SK-N-SH (cell line): ENCODE measurements around the gene WWP2. TPM values are rescaled to one million over a fixed set of nuclear protein-coding genes. Genes with fewer than 3 reads are reported as not detected.

Experiments used
- CTCF ChIA-PET: fragments of 300-600, 350-600 bp; formaldehyde crosslinking; extraction: SDS; loops from one replicate; lab custom pipeline; 2021; lab: Yijun Ruan, JAX
- POLR2A ChIA-PET: fragments of 350-600 bp; sonication (Branson Sonifier 250); formaldehyde crosslinking; extraction: SDS; loops from one replicate; lab custom pipeline; 2020; ENCODE audit warnings: antibody characterized with exemption, inconsistent platforms; lab: Yijun Ruan, JAX
- DNase-seq: peaks from one replicate; pipeline ENCODE4 v3.0.0; 2012
- H2AFZ ChIP-seq: fragments of 200-600 bp; sonication (generic); 2 replicates; pipeline ENCODE4 v1.8.1; 2016; ENCODE audit warnings: antibody characterized with exemption, mild to moderate bottlenecking, low read depth
- H3F3A ChIP-seq: fragments of 200-600 bp; sonication (generic); replicated peaks from 2 replicates; pipeline ENCODE3; 2016; ENCODE audit warnings: antibody characterized with exemption, mild to moderate bottlenecking; ENCODE audit not compliant: insufficient read depth
- H3K27ac ChIP-seq, 2 experiments: fragments of 200-500 bp in 1 of 2; fragments of 200-600 bp in 1 of 2; sonication (Bioruptor generic) in 1 of 2; sonication (generic), shearing (Covaris generic) in 1 of 2; 2 replicates each; pipeline versions ENCODE4 v1.5.1 to v1.6.1; 2014 to 2016; ENCODE audit warnings: low read depth in 2 of 2, inconsistent platforms in 1 of 2, low read length in 1 of 2, mild to moderate bottlenecking in 1 of 2, mixed read lengths in 1 of 2
- H3K27me3 ChIP-seq: fragments of 200-600 bp; sonication (generic), shearing (Covaris generic); 2 replicates; pipeline ENCODE4 v1.6.1; 2016; ENCODE audit warnings: mixed run types; ENCODE audit not compliant: insufficient read depth
- H3K36me3 ChIP-seq, 2 experiments: fragments of 200-500 bp in 1 of 2; fragments of 200-600 bp in 1 of 2; sonication (Bioruptor generic) in 1 of 2; sonication (generic) in 1 of 2; replicated peaks in 1 of 2; 2 replicates each; pipeline versions ENCODE3 to v1.5.1; 2014 to 2016; ENCODE audit warnings: low read length in 1 of 2, mild to moderate bottlenecking in 1 of 2; ENCODE audit not compliant: insufficient read depth in 2 of 2, control insufficient read depth in 1 of 2
- H3K4me1 ChIP-seq, 2 experiments: fragments of 200-500 bp in 1 of 2; fragments of 200-600 bp in 1 of 2; sonication (Bioruptor generic) in 1 of 2; sonication (generic), shearing (Covaris generic) in 1 of 2; 2 replicates each; pipeline versions ENCODE4 v1.5.1 to v1.6.1; 2014 to 2016; ENCODE audit warnings: low read depth in 1 of 2, low read length in 1 of 2, mixed run types in 1 of 2; ENCODE audit not compliant: insufficient read depth in 2 of 2, control insufficient read depth in 1 of 2
- H3K4me2 ChIP-seq: fragments of 200-600 bp; sonication (generic), shearing (Covaris generic); 2 replicates; pipeline ENCODE4 v1.6.1; 2017; ENCODE audit warnings: mixed run types
- H3K4me3 ChIP-seq, 2 experiments: fragments of 200-500 bp in 1 of 2; fragments of 200-600 bp in 1 of 2; sonication (Bioruptor generic) in 1 of 2; sonication (generic), shearing (Covaris generic) in 1 of 2; 2 replicates each; pipeline versions ENCODE4 v1.5.1 to v1.8.1; 2014 to 2016; ENCODE audit warnings: low read depth in 2 of 2, inconsistent platforms in 1 of 2, low read length in 1 of 2, mild to moderate bottlenecking in 1 of 2, mixed read lengths in 1 of 2, moderate library complexity in 1 of 2
- H3K79me2 ChIP-seq: fragments of 200-600 bp; sonication (generic); 2 replicates; pipeline ENCODE4 v1.8.1; 2017; ENCODE audit warnings: mild to moderate bottlenecking; ENCODE audit not compliant: insufficient read depth
- H3K9ac ChIP-seq: fragments of 200-600 bp; sonication (generic); 2 replicates; pipeline ENCODE4 v1.6.1; 2017; ENCODE audit warnings: mixed run types
- H3K9me2 ChIP-seq: fragments of 200-600 bp; sonication (generic); 2 replicates; pipeline ENCODE4 v1.6.1; 2017; ENCODE audit warnings: mixed run types
- H3K9me3 ChIP-seq: fragments of 200-600 bp; sonication (generic); 2 replicates; pipeline ENCODE4 v1.6.1; 2017; ENCODE audit warnings: mixed run types, mild to moderate bottlenecking, moderate library complexity
- H4K20me1 ChIP-seq: fragments of 200-600 bp; sonication (generic); 2 replicates; pipeline ENCODE4 v1.6.1; 2017; ENCODE audit warnings: mild to moderate bottlenecking, mixed run types; ENCODE audit not compliant: insufficient read depth
- RAD21 ChIP-seq: IDR thresholded peaks from 2 replicates; pipeline ENCODE4 v1.6.1; 2012; ENCODE audit warnings: mild to moderate bottlenecking, low read length
- SMC3 ChIP-seq: IDR thresholded peaks from 2 replicates; pipeline ENCODE4 v1.6.1; 2012; ENCODE audit warnings: low read depth, low read length, improper control_type of control experiment
- WGBS: methylation state at CpG from one replicate; pipeline ENCODE4 v1.1.6; 2017; ENCODE audit warnings: low lambda C conversion rate; 5-methylcytosine and 5-hydroxymethylcytosine counted together
- polyA plus RNA-seq, 3 experiments: library from polyadenylated mRNA; depleted of rRNA; stranded (reverse); fragments of >200 nt; gene quantifications; 2 replicates each; pipeline ENCODE4 v1.2.3, GENCODE V29; 2012
- TF ChIP-seq, protein P1 (sequence below): IDR thresholded peaks from 2 replicates; pipeline ENCODE4 v1.4.0; 2012; ENCODE audit warnings: low read depth, borderline replicate concordance
- TF ChIP-seq, protein P2 (sequence below): fragments of 200-600 bp; sonication (generic); IDR thresholded peaks from 2 replicates; pipeline ENCODE4 v1.6.1; 2017; ENCODE audit warnings: antibody characterized with exemption, mild to moderate bottlenecking, moderate library complexity
- TF ChIP-seq, protein P3 (sequence below): fragments of 150-350 bp; IDR thresholded peaks from 2 replicates; pipeline ENCODE4 v1.6.1; 2017; ENCODE audit warnings: antibody characterized with exemption, low read length, low read depth, borderline replicate concordance

WWP2 gene
- polyA plus RNA-seq, 1 of the 3 experiments (the other 2 are of a cell fraction) = 13.3 TPM

DNA sequence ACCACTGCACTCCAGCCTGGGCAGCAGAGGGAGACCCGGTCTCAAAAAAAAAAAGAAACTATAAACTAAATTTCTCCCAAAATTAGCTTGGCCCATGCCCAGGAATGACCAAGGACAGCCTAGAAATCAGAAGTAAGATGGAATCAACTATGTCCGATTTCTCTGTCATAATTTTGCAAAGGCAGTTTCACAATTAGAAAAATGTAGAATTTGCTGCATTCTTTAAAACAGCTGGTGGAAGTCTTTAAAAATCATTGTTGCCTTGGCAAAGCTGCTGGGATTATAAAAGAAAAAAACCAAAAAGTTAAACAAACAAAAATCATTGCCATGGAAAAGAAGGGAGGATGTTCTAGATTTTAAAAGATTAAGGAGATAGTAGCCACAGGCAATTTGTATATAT is 32.4 kb downstream of the WWP2 start:
- no peaks in the 10 kb centered on the region for H3K9me3 ChIP-seq
- no peaks in the 10 kb centered on the region for H3K9me2 ChIP-seq
- H3K27me3 ChIP-seq = no peaks in the 10 kb centered on the region
- H2AFZ ChIP-seq = no peak overlapping the region
- no peaks in the 10 kb centered on the region for H3K4me1 ChIP-seq
- H3K36me3 ChIP-seq = peaks cover 3 to 9% of the 10 kb centered on the region in 2 experiments
- H3K27ac ChIP-seq = no peak overlapping the region
- H3K79me2 ChIP-seq = no peaks in the 10 kb centered on the region
- H3K9ac ChIP-seq = no peak overlapping the region
- H3F3A ChIP-seq = no peaks in the 10 kb centered on the region
- H4K20me1 ChIP-seq = no peaks in the 10 kb centered on the region
- TF ChIP-seq, protein P1, sequence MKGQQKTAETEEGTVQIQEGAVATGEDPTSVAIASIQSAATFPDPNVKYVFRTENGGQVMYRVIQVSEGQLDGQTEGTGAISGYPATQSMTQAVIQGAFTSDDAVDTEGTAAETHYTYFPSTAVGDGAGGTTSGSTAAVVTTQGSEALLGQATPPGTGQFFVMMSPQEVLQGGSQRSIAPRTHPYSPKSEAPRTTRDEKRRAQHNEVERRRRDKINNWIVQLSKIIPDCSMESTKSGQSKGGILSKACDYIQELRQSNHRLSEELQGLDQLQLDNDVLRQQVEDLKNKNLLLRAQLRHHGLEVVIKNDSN = no peak
- ChIA-PET CTCF (interaction anchor here (1.2 to 10.2 kb wide), 3 partner anchors 62 to 146 kb away, joined by 3 to 117 read pairs (median 4); no protein-coding TSS in a partner anchor), POLR2A (no interaction called here)
- WGBS = 83% methylated on average over 2 of the region's 2 CpGs
- no peak for DNase-seq
- no peak overlapping the region for H3K4me3 ChIP-seq
- no peak overlapping the region for H3K4me2 ChIP-seq

DNA sequence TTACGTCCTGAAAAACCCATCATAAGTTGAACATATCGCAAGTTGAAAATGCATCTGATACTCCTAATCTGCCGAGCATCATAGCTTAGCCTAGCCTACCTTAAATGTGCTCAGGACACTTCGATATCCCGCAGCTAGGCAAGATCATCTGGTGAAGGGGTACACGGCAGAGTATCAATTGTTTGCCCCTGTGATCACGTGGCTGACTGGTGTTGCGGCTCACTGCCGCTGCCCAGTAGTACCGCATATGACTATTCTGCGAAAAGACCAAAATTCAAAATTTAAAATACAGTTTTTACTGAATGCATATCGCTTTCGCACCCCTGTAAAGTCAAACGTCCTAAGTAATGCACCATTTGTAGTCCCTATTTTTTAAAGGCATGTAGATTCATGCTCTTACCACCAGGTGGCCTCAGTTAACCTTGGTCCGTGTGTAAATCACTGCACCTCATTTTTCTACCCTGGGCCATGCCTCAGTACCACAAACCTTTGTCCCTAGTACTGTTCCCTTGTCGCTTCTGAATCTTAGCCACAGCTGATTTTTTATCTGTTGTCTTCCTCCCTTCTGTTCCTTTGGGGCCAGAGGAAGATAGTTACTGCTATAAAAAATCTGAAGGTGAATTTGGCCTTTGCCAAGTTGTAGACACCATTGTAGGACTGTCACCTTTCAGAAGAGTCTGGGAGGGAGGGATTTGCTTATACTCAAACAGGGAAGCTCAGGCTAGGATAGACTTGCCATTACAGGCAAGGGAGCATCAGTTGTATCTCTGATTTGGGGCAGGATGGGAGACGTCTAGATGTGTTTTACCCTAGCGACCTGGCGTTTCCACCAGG is 34.4 kb downstream of the WWP2 start:
- peak; percentile 90 for TF ChIP-seq SMC3
- peak; percentile 96 for TF ChIP-seq RAD21
- TF ChIP-seq, protein P2, sequence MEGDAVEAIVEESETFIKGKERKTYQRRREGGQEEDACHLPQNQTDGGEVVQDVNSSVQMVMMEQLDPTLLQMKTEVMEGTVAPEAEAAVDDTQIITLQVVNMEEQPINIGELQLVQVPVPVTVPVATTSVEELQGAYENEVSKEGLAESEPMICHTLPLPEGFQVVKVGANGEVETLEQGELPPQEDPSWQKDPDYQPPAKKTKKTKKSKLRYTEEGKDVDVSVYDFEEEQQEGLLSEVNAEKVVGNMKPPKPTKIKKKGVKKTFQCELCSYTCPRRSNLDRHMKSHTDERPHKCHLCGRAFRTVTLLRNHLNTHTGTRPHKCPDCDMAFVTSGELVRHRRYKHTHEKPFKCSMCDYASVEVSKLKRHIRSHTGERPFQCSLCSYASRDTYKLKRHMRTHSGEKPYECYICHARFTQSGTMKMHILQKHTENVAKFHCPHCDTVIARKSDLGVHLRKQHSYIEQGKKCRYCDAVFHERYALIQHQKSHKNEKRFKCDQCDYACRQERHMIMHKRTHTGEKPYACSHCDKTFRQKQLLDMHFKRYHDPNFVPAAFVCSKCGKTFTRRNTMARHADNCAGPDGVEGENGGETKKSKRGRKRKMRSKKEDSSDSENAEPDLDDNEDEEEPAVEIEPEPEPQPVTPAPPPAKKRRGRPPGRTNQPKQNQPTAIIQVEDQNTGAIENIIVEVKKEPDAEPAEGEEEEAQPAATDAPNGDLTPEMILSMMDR = peak; percentile 92
- TF ChIP-seq, protein P3, sequence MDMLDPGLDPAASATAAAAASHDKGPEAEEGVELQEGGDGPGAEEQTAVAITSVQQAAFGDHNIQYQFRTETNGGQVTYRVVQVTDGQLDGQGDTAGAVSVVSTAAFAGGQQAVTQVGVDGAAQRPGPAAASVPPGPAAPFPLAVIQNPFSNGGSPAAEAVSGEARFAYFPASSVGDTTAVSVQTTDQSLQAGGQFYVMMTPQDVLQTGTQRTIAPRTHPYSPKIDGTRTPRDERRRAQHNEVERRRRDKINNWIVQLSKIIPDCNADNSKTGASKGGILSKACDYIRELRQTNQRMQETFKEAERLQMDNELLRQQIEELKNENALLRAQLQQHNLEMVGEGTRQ = no peak
- CTCF ChIA-PET = interaction anchor here (0.6 to 10.2 kb wide), 33 partner anchors 9 to 339 kb away, joined by 3 to 117 read pairs (median 5); no protein-coding TSS in a partner anchor
- Histone ChIP-seq H4K20me1 (no peaks in the 10 kb centered on the region), H3K79me2 (no peaks in the 10 kb centered on the region), H3K9ac (no peak overlapping the region), H3K36me3 (peaks cover 6 to 10% of the 10 kb centered on the region in 2 experiments), H2AFZ (no peak overlapping the region), H3K4me2 (no peak overlapping the region), H3K27ac (no peak overlapping the region), H3K9me2 (no peaks in the 10 kb centered on the region), H3K4me1 (no peaks in the 10 kb centered on the region), H3K4me3 (peak overlapping the region in 1 of 2 experiments; percentile 14; a peak in 1 of 4 replicates), H3F3A (no peaks in the 10 kb centered on the region), H3K9me3 (no peaks in the 10 kb centered on the region), H3K27me3 (no peaks in the 10 kb centered on the region)
- DNase-seq = peak; percentile 66
- 60% methylated on average over 19 of the region's 19 CpGs for WGBS
- POLR2A ChIA-PET = no interaction called here
